ENCODE measurements around the gene PCNX3.
"Not testable (repeated sequence)": the region's sequence is repeated elsewhere in the genome, so short reads cannot be mapped to it uniquely, and the experiment has no call there.

The PCNX3 gene

GRCh38 chr11:65672180-65672860 lies 56.7 kb downstream of the PCNX3 start:
- no peak for TF ChIP-seq CTCF (IDR thresholded peaks at IDR 0.05; ENCODE audit: extremely low read depth, insufficient read depth, missing control alignments)
- no peak for DNase-seq (ENCODE audit: low spot score)
- in situ Hi-C loops (cut with MboI; ENCODE audit: low pct_unique_long_range_greater_than_20kb, low sequenced_read_pairs, unreplicated experiment), result no loop called here

DNA sequence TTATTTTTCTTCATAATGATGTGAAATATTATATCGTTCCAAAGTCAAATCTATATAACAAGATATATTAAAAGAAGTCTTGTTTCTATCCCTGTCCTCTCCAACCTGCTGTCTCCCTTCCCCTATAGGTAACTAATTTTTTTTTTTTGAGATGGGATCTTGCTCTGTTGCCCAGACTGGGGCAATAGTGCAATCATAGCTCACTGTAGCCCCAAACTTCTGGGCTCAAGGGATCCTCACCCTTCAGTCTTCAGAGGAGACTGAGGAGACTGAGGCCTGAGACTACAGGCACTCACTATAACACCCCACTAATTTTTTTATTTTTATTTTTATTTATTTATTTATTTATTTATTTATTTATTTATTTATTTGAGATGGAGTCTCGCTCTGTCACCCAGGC lies 57.4 kb downstream of the PCNX3 start:
- TF ChIP-seq CTCF (IDR thresholded peaks at IDR 0.05; ENCODE audit: extremely low read depth, insufficient read depth, missing control alignments), result no peak
- in situ Hi-C loops (cut with MboI; ENCODE audit: low pct_unique_long_range_greater_than_20kb, low sequenced_read_pairs, unreplicated experiment), result no loop called here
- no peak for DNase-seq (ENCODE audit: low spot score)

DNA sequence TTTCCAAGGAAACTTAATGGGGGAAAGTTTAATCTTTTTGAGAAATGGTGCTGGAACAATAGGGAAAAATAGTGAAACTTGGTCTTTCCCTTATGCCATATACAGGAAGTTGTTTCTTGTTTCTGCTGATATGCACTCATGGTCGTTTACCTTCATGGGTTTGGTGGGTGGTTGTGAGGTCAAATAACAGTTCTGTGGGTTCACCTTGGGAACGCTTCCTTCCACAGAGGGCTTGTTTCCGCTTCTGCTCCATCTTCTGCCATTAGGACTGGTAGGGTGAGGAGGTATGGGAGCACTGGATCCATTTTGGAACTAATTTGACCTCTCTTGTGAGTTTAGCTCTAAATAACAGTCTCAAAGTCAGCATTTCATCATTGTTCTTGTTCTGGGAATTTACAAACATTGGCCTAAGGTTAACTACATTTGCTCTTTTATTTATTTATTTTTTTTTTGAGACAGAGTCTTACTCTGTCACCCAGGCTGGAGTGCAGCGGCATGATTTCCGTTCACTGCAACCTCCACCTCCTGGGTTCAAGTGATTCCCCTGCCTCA lies 64.7 kb downstream of the PCNX3 start:
- in situ Hi-C loops (cut with MboI; ENCODE audit: low pct_unique_long_range_greater_than_20kb, low sequenced_read_pairs, unreplicated experiment), result no loop called here
- no peak for TF ChIP-seq CTCF (IDR thresholded peaks at IDR 0.05; ENCODE audit: extremely low read depth, insufficient read depth, missing control alignments)
- DNase-seq (ENCODE audit: low spot score), result no peak

DNA sequence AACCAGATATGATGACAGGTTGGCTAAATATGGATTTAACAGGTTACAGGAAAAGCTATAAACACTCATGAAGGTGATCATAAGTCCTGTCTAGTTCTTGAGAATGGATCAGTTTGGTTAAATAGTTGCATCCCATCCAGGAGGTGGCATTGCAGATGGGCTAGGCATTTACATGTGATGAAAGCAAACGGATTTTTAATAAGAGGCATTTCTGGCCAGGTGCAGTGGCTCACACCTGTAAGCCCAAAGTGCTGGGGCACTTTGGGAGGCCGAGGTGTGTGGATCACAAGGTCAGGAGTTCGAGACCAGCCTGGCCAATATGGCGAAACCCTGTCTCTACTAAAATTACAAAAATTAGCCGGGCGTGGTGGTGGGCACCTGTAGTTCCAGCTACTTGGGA lies 67.9 kb downstream of the PCNX3 start:
- DNase-seq (ENCODE audit: low spot score); in situ Hi-C loops (cut with MboI; ENCODE audit: low pct_unique_long_range_greater_than_20kb, low sequenced_read_pairs, unreplicated experiment): not testable (repeated sequence)

GRCh38 chr11:65685981-65686380 lies 70.4 kb downstream of the PCNX3 start:
- no peak for TF ChIP-seq CTCF (IDR thresholded peaks at IDR 0.05; ENCODE audit: extremely low read depth, insufficient read depth, missing control alignments)
- in situ Hi-C loops (cut with MboI; ENCODE audit: low pct_unique_long_range_greater_than_20kb, low sequenced_read_pairs, unreplicated experiment), result no loop called here
- no peak for DNase-seq (ENCODE audit: low spot score)
